GOT3 (cell line): Measurements from ENCODE around the gene B9D1.

Experiments used
- DNase-seq: peaks from one replicate; lab custom pipeline; 2025; ENCODE audit warnings: mixed read lengths; lab: John Stamatoyannopoulos, UW

The B9D1 gene

GRCh38 chr17:19376811-19377210 lies 14.3 kb upstream of the B9D1 start:
- no peak for DNase-seq

DNA sequence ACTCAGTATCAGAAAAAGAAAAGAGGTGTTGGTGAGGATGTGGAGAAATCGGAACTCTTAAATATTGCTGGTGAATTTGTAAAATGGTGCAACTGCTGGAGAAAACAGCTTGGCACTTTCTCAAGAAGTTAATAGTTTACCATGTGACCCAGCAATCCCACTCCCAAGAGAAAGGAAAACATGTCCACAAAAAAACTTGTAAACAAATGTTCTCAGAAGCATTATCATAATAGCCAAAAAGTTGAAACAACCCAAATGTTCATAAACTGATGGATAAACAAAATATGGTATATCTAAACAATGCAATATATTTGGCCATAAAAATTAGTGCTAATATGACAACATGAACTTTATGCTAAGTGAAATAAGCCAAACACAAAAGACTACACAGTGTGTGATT lies 13.2 kb upstream of the B9D1 start:
- DNase-seq: no peak

DNA sequence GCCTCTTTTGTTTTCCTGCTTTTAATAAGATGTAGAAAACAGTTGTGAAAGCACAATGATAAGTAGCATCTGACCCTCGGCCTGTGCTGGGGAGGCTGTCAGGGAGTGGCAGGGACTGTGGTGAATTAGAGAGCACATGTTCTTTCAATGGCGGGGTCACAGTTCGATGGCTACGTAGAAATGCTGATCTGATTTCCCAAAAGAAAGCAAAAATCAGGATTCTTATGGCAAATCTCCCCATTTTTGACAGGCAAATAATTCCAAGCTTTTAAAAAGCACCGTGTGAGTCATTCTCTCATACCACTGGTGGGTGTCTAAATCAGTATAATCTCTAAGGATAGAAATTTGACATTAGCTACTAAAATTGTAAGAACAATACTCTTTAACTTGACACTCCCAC lies 11.6 kb upstream of the B9D1 start:
- no peak for DNase-seq

- no peak for DNase-seq
Observed at GRCh38 chr17:19372866-19373504, 10.5 kb upstream of the B9D1 start.

GRCh38 chr17:19372439-19372838 lies 9.9 kb upstream of the B9D1 start:
- DNase-seq: no peak

- DNase-seq: no peak
Observed at GRCh38 chr17:19372011-19372370, 9.5 kb upstream of the B9D1 start.

- DNase-seq: no peak
Observed at GRCh38 chr17:19371259-19372010, 8.9 kb upstream of the B9D1 start.

DNA sequence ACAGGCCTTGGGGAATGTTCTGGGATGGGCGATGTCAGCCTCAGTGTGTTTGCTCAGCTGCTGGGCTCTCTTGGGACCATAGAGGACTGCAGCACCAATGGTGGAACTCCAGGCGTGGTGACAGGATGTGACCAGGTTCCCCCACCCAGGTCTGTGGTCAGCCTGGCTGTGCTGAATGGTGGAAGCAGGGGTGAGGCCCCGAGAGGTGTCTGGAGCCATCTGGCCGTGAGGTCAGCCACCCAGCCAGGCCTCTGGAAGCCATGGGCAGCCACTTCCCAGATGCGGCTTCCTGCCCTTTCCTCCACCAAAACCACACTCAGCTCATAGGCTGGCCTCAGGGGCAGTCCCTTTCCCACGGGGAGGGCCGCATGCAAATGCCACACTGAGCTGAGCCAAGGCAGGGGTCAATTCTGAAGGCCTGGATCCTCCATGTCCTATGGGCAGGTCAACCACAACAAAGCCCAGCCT lies 8.0 kb upstream of the B9D1 start:
- DNase-seq: no peak

- no peak for DNase-seq
Observed at GRCh38 chr17:19369846-19370492, 7.4 kb upstream of the B9D1 start.

GRCh38 chr17:19369107-19369778 lies 6.7 kb upstream of the B9D1 start:
- no peak for DNase-seq

DNA sequence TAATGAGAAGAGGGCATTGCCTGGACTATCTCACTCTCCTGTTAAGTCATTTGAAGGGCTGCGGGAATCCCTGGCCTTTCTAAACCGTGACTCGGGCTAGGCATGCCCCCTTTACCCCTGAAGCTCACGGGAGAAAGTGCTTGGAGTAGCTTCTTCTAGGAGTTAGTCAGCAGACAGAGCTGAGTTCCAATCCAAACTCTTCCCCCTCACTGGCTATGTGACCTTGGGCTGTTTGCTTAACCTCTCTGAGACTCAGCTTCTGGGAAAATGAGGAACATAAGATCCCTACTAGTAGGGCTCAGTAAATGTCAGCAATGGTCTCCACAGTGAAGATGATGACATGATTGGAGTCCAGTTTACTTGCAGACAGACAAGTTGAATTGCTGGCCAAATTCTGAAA lies 5.7 kb upstream of the B9D1 start:
- no peak for DNase-seq

- DNase-seq: no peak
Observed at GRCh38 chr17:19366637-19366972, 4.1 kb upstream of the B9D1 start.

- no peak for DNase-seq
Observed at GRCh38 chr17:19365833-19366636, 3.5 kb upstream of the B9D1 start.

GRCh38 chr17:19365499-19365817 lies 2.9 kb upstream of the B9D1 start:
- DNase-seq: no peak

DNA sequence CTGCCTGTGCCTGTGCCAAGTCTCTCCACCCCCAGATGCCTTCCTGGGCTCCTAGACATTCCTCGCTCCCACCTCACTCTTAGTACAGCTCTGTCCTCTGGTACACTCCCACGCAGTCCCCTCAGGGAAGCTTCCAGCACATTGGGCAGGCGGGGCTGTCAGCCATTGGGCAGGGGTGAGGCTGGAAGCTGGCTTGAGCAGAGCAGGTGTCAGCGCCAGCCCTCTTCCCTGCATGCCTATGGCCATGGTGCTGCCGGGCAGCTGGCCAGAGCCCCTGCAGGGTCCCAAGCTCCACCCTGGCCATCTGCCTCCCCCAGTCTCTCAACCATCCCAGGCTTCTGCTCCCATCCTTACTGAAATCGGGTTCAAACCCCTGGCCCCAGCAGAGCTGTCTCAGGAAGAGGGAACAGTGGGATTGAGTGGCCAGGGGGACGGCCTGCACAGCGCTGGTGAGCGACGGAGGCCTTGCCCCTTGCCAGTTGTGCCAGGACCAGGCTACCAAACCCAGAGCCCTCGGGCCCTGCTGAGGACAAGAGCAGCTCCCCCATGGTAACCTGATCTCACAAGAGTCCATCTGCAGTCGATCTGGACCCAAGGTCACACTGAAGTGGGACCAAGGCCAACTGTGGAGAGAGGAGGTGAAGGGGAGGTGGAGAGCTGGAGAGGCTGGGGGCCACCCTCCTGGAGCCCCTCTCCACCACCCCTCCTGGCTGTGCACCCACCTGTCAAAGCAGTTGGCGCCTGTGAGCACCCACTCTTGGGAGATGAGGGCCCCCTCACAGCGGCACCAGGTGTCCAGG lies 2.4 kb upstream of the B9D1 start:
- no peak for DNase-seq

GRCh38 chr17:19363460-19364035 lies 1.0 kb upstream of the B9D1 start:
- no peak for DNase-seq

- DNase-seq: no peak
Observed at GRCh38 chr17:19363114-19363438, 553 bp upstream of the B9D1 start.

DNA sequence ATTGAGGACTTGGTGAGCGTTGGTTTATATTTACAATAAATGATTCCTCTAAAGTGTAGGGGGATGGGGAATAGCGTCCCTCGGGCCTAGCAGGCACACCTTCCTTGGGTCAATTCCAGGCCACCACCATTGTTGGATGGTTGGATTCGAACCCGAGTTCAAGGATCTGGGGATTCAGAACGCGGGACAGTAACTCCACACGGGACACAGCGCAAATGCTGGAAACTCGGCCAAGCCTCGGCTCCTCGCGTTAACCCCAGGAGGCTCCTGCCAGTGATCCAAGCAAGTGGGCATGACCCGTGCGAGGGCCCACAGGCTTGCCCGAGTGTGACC lies 613 bp downstream of the B9D1 start:
- no peak for DNase-seq

DNA sequence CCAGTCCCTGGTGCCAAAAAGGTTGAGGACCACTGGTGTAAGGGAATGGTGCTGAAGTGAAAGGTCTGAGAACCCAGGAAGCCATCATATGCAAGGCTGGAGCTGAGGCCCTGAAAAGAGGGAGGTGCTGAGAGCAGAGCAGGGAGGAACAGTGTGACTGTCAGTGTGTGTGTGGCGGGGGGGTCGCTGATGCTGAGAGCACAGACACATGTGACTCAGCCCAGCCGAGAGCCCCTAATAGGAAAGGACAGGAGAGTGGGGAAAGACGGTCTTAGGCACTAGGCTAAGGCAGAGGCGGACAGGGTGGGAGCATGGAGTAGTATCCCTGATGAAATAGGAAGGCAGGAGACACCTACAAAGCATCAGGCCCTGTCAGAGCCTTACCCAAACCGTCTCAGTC lies 1.2 kb downstream of the B9D1 start:
- no peak for DNase-seq

DNA sequence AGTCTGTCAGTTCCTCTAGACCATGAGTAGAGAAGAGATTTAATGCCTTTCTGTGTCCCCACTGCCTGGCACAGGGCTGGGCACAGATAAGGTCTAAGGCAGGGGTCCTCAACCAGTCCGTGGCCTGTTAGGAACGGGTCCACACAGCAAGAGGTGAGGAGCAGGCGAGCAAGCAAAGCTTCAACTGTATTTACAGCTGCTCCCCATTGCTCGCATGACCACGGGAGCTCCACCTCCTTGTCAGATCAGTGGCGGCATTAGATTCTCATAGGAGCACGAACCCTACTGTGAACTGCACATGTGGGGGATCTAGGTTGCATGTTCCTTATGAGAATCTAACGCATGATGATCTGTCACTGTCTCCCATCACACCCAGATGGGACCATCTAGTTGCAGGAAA lies 1.8 kb downstream of the B9D1 start:
- no peak for DNase-seq

- DNase-seq: no peak
Observed at GRCh38 chr17:19359856-19360255, 2.7 kb downstream of the B9D1 start.
